K562 (cell line): ENCODE measurements around the gene SEC22A. TPM values are rescaled to one million over a fixed set of nuclear protein-coding genes. Genes with fewer than 3 reads are reported as not detected.

Experiments
- ASH1L ChIP-seq: fragments of 450-650 bp; IDR thresholded peaks from 2 replicates; pipeline ENCODE4 v1.6.1; 2018; ENCODE audit warnings: borderline replicate concordance, mild to moderate bottlenecking, low read depth; ENCODE audit not compliant: partially characterized antibody
- CEBPB ChIP-seq: fragments of 450-650 bp; IDR thresholded peaks from 2 replicates; pipeline ENCODE4 v1.6.1; 2016; ENCODE audit warnings: missing genetic modification characterization, missing compliant biosample characterization
- DIDO1 ChIP-seq: fragments of 450-650 bp; IDR thresholded peaks from 2 replicates; pipeline ENCODE4 v1.6.1; 2016; ENCODE audit warnings: low read depth, missing biosample characterization, missing genetic modification characterization
- FOXK1 ChIP-seq: sonication (generic); formaldehyde crosslinking; IDR thresholded peaks from 2 replicates; pipeline ENCODE4 v1.8.0; 2022; ENCODE audit warnings: missing genetic modification reagents, mild to moderate bottlenecking, borderline replicate concordance
- FOXK2 ChIP-seq, 2 experiments: fragments of 450-650 bp; IDR thresholded peaks in 1 of 2; conservative IDR thresholded peaks in 1 of 2; 2 replicates each; pipeline ENCODE4 v1.6.1; 2016; ENCODE audit warnings: low read depth in 2 of 2, mild to moderate bottlenecking in 1 of 2
- GABPB1 ChIP-seq: sonication (generic); formaldehyde crosslinking; IDR thresholded peaks from 2 replicates; pipeline ENCODE4 v1.8.0; 2022; ENCODE audit warnings: mild to moderate bottlenecking, missing genetic modification reagents
- MAFG ChIP-seq: fragments of 450-650 bp; conservative IDR thresholded peaks from 2 replicates; pipeline ENCODE4 v1.6.1; 2016; ENCODE audit warnings: missing genetic modification characterization, missing compliant biosample characterization
- MBD2 ChIP-seq: sonication (generic); IDR thresholded peaks from 2 replicates; pipeline ENCODE4 v1.6.1; 2016; ENCODE audit warnings: low read depth, borderline replicate concordance
- MCM3 ChIP-seq: fragments of 450-650 bp; IDR thresholded peaks from 2 replicates; pipeline ENCODE4 v1.6.1; 2016
- MEIS2 ChIP-seq: fragments of 450-650 bp; IDR thresholded peaks from 2 replicates; pipeline ENCODE4 v1.6.1; 2014; ENCODE audit warnings: mild to moderate bottlenecking; ENCODE audit not compliant: partially characterized antibody
- NONO ChIP-seq, 2 experiments: fragments of 200-400 bp in 1 of 2; fragments of 450-650 bp in 1 of 2; formaldehyde crosslinking in 1 of 2; IDR thresholded peaks; 2 replicates each; pipeline ENCODE4 v1.6.1; 2017; ENCODE audit warnings: low read depth in 2 of 2, mild to moderate bottlenecking in 2 of 2, moderate library complexity in 2 of 2, low read length in 1 of 2
- PKNOX1 ChIP-seq: fragments of 450-650 bp; IDR thresholded peaks from 2 replicates; pipeline ENCODE4 v1.6.1; 2016
- RCOR1 ChIP-seq, 2 experiments: IDR thresholded peaks; 2 replicates each; pipeline ENCODE4 v1.6.1; 2012; ENCODE audit warnings: low read depth in 2 of 2, low read length in 2 of 2, borderline replicate concordance in 1 of 2, improper control_type of control experiment in 1 of 2
- RFX7 ChIP-seq: fragments of 250-450 bp; sonication (Bioruptor Pico); IDR thresholded peaks from 2 replicates; pipeline ENCODE4 v1.5.1; 2021; ENCODE audit warnings: mild to moderate bottlenecking
- SLC30A9 ChIP-seq: fragments of 250-450 bp; sonication (Bioruptor Pico); IDR thresholded peaks from 2 replicates; pipeline ENCODE4 v1.8.0; 2022; ENCODE audit warnings: mild to moderate bottlenecking, moderate library complexity
- SREBF2 ChIP-seq: sonication (generic); formaldehyde crosslinking; IDR thresholded peaks from 2 replicates; pipeline ENCODE4 v1.4.0; 2020; ENCODE audit warnings: mild to moderate bottlenecking, missing genetic modification reagents
- STAT5A ChIP-seq: IDR thresholded peaks from 2 replicates; pipeline ENCODE4 v1.6.1; 2012; ENCODE audit warnings: low read length, inconsistent platforms, borderline replicate concordance
- TBP ChIP-seq: optimal IDR thresholded peaks from 2 replicates; pipeline ENCODE3; 2011; ENCODE audit warnings: low read depth, low read length, improper control_type of control experiment
- ZNF197 ChIP-seq: fragments of 200-800 bp; sonication (Bioruptor generic); IDR thresholded peaks from 2 replicates; pipeline ENCODE4 v1.6.1; 2016; ENCODE audit warnings: low read depth, missing genetic modification characterization, missing compliant biosample characterization
- ZNF785 ChIP-seq: fragments of 250-450 bp; sonication (Bioruptor Pico); IDR thresholded peaks from 2 replicates; pipeline ENCODE4 v1.4.0; 2020; ENCODE audit warnings: mild to moderate bottlenecking
- polyA plus RNA-seq, 8 experiments: library from polyadenylated mRNA; depleted of rRNA in 4 of 8; stranded (reverse) in 5 of 8; unstranded in 3 of 8; fragments of >200 nt; fragmentation: Nextera tagmentation in 2 of 8; fragmentation: Illumina TruSeq in 1 of 8; extraction: Ambion mirVana in 2 of 8; extraction: Trizol in 1 of 8; gene quantifications; 2 replicates each; pipeline versions ENCODE4 v1.2.1 to v1.2.3, GENCODE V29; 2011 to 2014; ENCODE audit warnings: inconsistent platforms in 1 of 8, missing spikeins in 1 of 8
- total RNA-seq, 7 experiments: library from RNA; depleted of rRNA in 6 of 7; stranded (reverse); fragments of >200 nt in 6 of 7; fragmentation: Illumina TruSeq in 2 of 7; extraction: Trizol in 2 of 7; gene quantifications; 2 replicates each; pipeline versions ENCODE4 v1.2.1 to v1.2.3, GENCODE V29; 2011 to 2021; ENCODE audit warnings: low replicate concordance in 1 of 7
- TF ChIP-seq, protein P1 (sequence below), 2 experiments: IDR thresholded peaks; 2 replicates each; pipeline ENCODE4 v1.6.1; 2012; ENCODE audit warnings: improper control_type of control experiment in 2 of 2, low read depth in 2 of 2, low read length in 2 of 2, borderline replicate concordance in 1 of 2
- TF ChIP-seq, protein P2 (sequence below): sonication (generic); formaldehyde crosslinking; IDR thresholded peaks from 2 replicates; pipeline ENCODE4 v1.8.1; 2023; ENCODE audit warnings: mild to moderate bottlenecking, missing genetic modification reagents, moderate library complexity
- TF ChIP-seq, protein P3 (sequence below), 2 experiments: fragments of 450-650 bp; IDR thresholded peaks; 2 replicates each; pipeline ENCODE4 v1.6.1; 2016
- TF ChIP-seq, protein P4 (sequence below): fragments of 250-450 bp; sonication (Bioruptor Pico); IDR thresholded peaks from 2 replicates; pipeline ENCODE4 v1.5.0; 2021

Gene SEC22A
- total and polyA plus RNA-seq, 9 of the 15 experiments (the other 6 are each of a cell fraction or from before 2014, with no cell fraction given): 7.9 to 44.5 (median 20.5) TPM

- TF ChIP-seq, protein P1, sequence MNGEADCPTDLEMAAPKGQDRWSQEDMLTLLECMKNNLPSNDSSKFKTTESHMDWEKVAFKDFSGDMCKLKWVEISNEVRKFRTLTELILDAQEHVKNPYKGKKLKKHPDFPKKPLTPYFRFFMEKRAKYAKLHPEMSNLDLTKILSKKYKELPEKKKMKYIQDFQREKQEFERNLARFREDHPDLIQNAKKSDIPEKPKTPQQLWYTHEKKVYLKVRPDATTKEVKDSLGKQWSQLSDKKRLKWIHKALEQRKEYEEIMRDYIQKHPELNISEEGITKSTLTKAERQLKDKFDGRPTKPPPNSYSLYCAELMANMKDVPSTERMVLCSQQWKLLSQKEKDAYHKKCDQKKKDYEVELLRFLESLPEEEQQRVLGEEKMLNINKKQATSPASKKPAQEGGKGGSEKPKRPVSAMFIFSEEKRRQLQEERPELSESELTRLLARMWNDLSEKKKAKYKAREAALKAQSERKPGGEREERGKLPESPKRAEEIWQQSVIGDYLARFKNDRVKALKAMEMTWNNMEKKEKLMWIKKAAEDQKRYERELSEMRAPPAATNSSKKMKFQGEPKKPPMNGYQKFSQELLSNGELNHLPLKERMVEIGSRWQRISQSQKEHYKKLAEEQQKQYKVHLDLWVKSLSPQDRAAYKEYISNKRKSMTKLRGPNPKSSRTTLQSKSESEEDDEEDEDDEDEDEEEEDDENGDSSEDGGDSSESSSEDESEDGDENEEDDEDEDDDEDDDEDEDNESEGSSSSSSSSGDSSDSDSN (IDR thresholded peaks at IDR 0.05; ENCODE audit: borderline replicate concordance in 1 of 2, low read depth in 2 of 2, low read length in 2 of 2): no peak
- no peak for TF ChIP-seq TBP
- TF ChIP-seq ZNF785 (CRISPR knock-in tag): no peak
- TF ChIP-seq MBD2: no peak
- TF ChIP-seq STAT5A: no peak
- no peak for TF ChIP-seq DIDO1
- TF ChIP-seq RCOR1 (IDR thresholded peaks at IDR 0.05; ENCODE audit: borderline replicate concordance in 1 of 2, low read depth in 2 of 2, low read length in 2 of 2): no peak; a peak in 1 of 4 replicates
- TF ChIP-seq SLC30A9 (CRISPR knock-in tag): no peak
- no peak for TF ChIP-seq ZNF197 (CRISPR knock-in tag)
- no peak for TF ChIP-seq FOXK2 (conservative IDR thresholded peaks at IDR 0.05 in 1 of 2, IDR thresholded peaks at IDR 0.05 in 1 of 2; ENCODE audit: low read depth in 2 of 2)
- no peak for TF ChIP-seq FOXK1 (CRISPR knock-in tag)
- peak; percentile 31 for TF ChIP-seq CEBPB (tag)
- TF ChIP-seq, protein P2, sequence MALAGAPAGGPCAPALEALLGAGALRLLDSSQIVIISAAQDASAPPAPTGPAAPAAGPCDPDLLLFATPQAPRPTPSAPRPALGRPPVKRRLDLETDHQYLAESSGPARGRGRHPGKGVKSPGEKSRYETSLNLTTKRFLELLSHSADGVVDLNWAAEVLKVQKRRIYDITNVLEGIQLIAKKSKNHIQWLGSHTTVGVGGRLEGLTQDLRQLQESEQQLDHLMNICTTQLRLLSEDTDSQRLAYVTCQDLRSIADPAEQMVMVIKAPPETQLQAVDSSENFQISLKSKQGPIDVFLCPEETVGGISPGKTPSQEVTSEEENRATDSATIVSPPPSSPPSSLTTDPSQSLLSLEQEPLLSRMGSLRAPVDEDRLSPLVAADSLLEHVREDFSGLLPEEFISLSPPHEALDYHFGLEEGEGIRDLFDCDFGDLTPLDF (CRISPR knock-in tag): no peak
- no peak for TF ChIP-seq RFX7 (CRISPR knock-in tag)
- TF ChIP-seq MAFG (tag): peak; percentile 87
- peak; percentile 64 for TF ChIP-seq MEIS2
- no peak for TF ChIP-seq NONO (IDR thresholded peaks at IDR 0.05; ENCODE audit: low read depth in 2 of 2, low read length in 1 of 2)
- TF ChIP-seq ASH1L: no peak
- TF ChIP-seq, protein P3, sequence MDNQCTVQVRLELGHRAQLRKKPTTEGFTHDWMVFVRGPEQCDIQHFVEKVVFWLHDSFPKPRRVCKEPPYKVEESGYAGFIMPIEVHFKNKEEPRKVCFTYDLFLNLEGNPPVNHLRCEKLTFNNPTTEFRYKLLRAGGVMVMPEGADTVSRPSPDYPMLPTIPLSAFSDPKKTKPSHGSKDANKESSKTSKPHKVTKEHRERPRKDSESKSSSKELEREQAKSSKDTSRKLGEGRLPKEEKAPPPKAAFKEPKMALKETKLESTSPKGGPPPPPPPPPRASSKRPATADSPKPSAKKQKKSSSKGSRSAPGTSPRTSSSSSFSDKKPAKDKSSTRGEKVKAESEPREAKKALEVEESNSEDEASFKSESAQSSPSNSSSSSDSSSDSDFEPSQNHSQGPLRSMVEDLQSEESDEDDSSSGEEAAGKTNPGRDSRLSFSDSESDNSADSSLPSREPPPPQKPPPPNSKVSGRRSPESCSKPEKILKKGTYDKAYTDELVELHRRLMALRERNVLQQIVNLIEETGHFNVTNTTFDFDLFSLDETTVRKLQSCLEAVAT (IDR thresholded peaks at IDR 0.05): no peak
- TF ChIP-seq PKNOX1: no peak
- TF ChIP-seq SREBF2 (CRISPR knock-in tag): no peak
- TF ChIP-seq, protein P4, sequence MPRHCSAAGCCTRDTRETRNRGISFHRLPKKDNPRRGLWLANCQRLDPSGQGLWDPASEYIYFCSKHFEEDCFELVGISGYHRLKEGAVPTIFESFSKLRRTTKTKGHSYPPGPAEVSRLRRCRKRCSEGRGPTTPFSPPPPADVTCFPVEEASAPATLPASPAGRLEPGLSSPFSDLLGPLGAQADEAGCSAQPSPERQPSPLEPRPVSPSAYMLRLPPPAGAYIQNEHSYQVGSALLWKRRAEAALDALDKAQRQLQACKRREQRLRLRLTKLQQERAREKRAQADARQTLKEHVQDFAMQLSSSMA (CRISPR knock-in tag): no peak
- TF ChIP-seq GABPB1 (CRISPR knock-in tag): no peak
- no peak for TF ChIP-seq MCM3
Measured at GRCh38 chr3:123298903-123299302, 97.2 kb downstream of the SEC22A start (continued).
